CD4-positive, alpha-beta T cell treated with Interleukin-1 beta for 1 hour (primary cell): Measurements from ENCODE around the gene SLC22A16.
"Not testable (repeated sequence)": the region's sequence is repeated elsewhere in the genome, so short reads cannot be mapped to it uniquely, and the experiment has no call there.

ENCODE experiments used
- DNase-seq, 2 donors: peaks; one replicate each; pipeline ENCODE4 v3.0.0-alpha.2; 2020 to 2022

The SLC22A16 gene

DNA sequence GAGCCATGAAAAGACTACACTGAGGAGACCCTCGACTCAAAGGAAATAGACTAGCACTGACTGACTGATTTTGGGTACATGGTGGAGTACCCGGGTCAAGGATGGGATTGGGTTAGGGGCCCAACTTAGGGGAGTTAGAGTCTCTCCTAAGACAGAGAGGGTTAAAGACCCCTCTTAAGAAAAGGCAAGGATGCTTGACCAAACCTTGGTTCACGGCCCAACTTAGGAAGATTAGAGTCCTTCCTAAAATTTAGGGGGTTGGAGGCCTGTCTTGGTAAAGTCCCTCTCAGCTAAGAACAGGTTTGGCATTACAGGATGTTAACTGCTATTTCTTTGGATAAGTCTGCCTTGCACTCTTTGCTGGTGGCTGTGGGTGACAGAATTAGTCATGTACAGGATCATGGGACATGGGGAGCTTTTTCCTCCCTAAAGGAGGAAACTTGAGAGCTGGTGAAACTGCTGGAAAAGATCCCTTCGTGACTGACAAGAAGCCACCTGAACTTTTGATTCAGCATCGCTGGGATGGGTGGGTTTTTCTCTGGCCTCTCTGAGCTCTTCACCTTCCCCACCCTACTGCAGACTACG lies 12.3 kb upstream of the SLC22A16 start:
- no peak for DNase-seq

DNA sequence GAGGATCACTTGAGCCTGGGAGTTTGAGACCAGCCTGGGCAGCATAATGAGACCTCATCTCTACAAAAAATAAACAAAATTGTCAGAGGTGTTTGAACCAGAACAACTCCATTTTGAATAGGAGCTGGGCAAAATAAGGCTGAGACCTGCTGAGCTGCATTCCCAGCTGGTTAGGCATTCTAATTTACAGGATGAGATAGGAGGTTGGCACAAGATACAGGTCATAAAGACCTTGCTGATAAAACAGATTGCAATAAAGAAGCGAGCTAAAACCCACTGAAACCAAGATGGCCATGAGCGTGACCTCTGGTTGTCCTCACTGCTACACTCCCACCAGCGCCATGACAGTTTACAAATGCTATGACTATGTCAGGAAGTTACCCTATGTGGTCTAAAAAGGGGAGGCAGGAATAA lies 11.6 kb upstream of the SLC22A16 start:
- not testable (repeated sequence) for DNase-seq

DNA sequence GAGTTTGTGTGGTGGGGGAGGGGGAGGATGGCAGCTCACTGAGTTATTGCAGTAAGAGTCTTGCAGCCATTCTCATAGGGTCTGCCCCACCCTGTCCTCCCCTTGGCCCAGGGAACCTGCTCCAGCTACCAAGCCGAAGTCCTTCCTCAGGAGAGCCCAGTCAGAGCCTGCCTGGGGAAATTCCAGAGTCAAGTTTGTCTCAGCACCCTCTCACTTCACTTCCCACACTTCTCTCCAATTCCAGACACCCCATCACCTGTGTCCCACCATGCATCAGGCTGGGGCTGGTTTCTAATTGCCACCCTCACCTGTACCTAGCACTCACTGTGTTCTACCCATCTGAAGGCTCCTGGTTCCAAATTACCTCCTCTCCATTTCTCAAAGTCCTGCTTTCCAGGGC lies 10.3 kb upstream of the SLC22A16 start:
- DNase-seq = no peak

DNA sequence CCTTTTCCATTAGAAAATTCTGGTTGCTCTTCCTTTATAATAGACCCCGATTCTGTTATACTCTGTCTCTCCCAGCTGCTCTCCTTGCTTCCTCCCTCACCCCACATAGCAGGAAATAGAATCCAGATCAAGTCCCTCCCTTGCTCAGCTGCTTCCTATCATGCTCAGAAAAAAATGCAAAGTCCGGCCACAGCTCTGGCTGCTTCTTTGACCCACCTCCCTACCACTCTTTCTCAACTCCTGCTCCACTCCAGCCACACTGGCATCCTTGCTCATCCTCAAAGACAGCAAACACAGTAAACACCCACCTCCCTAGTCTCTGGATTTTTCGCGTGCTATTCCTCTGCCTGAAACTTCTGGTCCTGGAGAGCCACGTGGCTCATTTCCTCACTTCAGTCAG lies 9.1 kb upstream of the SLC22A16 start:
- DNase-seq = no peak

DNA sequence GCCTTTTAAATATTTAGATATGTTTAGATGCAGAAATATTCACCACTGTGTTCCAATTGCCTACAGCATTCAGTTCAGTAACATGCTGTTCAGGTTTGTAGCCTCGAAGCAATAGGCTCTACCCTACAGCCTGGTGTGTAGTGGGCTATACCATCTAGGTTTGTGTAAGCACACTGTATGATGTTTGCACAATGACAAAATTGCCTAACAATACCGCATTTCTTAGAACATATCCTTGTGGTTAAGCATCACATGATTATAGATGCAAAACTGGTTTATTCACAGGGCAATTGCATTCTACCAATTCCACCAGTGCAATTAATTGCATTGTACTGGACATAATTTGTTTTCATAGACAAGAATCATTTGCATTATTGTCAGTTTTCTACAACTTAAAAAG lies 7.9 kb upstream of the SLC22A16 start:
- DNase-seq = no peak

DNA sequence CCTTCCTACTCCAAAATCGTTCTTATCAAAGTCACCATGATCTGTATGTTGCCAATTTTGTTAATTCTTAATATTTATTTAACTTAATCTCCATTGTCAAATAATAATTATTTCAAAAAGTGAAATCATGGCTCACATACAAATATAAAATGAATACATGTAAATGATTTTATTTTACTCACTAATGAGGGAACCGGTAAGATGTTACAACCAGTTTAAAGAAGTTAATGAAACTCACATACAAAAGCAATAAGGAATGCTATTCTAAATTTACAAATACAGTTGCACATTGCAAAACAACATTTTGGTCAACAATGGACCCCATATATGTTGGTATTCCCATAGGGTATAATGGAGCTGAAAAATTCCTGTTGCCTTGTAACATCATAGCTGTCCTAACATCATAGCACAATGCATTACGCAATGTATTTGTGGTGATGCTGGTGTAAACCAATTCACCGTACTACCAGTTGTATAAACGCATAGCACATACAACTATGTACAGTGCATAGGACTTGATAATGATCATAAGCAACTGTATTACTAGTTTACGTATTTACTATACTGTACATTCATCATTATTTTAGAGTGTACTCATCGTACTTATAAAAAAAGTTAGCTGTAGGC lies 6.5 kb upstream of the SLC22A16 start:
- no peak for DNase-seq

DNA sequence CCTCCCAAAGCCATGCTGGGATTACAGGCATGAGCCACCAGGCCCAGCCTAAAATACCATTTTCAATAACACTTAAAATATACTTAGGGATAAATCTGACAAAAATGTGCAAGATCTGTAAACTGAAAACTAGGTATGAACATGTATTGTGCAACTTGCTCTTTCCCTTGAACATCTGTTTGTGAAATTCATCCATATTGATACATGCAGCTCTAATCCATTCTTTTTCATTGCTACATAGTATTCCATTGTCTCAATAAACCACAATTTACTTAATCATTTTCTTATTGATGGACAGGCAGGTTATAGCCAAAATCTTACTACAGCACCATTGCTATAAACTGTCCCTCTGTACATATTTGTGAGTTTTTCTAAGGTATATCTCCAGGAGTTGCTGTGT lies 4.7 kb upstream of the SLC22A16 start:
- no peak for DNase-seq

DNA sequence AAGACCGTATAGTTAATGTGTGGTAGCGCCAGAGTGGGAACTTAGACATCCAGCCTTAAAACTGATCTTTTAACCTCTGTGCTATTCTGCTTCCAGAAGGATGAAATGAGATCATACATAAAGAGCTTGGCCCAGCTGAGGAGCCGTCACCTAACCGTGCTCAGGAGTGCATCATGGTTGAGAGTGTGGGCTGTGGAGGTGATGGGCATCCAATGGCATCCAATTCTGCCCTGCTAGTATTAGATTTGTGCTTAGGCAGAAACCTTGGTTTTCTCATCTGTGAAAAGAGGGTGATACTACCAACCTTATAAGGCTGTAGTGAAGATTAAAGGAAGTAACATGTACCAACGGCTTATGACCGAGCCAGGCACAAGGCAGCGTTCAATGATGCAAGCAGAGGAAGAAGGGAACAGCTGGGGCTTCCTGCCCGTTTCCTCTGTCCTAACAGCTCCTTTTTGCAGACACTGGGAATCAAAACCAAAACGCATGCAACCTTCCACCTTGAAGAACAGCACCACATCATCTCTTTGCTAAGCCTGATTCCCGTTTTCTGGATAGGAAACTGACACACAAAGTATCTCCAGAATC lies 1.3 kb downstream of the SLC22A16 start:
- DNase-seq = peak in 1 of 2 donors; percentile 34

DNA sequence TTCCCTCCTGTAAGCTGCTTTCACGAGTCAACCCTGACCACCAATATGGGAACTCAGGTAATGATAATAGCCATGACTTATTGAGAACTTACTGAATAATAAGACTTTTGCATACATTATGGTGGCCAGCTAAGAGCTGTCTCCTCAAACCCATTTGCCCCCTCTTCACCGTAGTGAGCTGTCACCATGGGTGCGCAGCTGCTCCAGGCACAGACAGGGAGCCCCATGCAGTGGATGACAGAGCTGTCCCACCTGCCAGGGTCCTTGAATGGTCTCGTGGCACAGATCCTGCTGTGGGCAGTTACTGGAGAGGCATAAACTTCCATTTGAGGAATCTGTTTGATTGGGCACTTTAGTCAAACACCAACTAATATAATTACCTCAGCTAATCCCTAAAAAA lies 1.9 kb downstream of the SLC22A16 start:
- DNase-seq = no peak

DNA sequence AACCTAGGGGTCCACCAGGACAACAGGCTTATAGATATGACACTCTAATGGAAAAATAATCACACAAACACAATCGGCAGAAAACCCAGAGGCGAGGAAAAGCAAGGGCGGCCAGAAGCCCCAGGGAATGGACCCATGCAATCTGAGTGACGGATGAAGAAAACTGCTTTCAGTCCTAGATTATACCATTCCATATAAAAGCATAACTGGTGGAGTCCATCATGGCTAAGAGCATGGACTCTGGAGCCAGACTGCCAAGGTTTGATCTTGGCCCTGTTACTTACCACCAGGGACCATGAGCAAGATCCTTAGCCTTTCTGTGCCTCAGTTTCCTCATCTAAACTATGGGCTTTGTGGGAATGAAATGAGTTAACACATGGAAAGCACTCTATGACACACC lies 3.7 kb downstream of the SLC22A16 start:
- no peak for DNase-seq

DNA sequence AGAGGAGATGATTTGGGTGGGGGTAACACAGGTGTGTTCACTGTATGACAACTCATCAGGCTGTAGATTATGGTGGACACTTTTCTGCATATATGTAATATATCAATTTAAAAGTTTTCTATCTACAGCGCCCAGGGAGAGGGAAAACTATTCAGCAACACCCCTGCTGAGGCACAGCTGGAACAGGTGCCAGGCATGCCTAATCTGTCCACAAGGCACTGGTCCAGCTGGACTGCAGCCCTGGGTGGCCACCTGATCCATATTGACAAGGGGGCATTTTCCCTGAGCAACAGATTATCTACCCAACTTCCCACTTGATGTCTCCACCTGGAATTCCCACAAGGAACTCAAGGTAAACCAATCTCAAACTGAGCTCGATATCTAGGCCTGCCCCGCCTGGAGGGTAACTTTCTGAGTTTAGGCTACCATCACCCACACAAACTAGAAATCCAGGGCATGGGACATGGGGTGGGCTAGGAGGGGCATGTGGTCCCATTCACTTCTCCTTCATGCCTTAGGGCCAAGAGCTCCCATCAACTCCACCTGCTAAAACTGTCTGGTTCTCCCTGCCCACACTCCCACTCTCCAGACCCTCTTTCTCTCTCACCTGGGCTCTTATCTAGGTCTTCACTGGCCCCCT lies 4.6 kb downstream of the SLC22A16 start:
- DNase-seq = no peak

DNA sequence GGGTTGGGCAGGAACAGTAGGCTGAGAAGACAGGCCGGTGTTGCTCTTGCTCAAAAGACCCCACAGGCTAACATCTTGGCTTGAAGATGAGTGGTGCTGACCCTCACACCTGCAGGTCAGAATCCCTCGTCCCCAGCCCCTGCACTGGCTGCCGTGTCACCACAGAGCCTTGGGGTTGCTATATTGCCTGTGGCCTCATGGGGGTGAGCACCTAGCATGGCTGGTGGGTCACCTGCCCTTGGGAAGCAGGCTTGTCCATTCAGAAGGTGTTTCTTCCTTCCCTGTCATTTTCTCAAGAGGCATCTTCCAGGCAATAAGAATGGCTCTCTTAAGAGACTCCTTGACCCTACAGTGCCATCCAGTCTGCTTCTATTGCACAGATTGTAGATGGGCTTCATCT lies 7.7 kb downstream of the SLC22A16 start:
- DNase-seq = no peak

DNA sequence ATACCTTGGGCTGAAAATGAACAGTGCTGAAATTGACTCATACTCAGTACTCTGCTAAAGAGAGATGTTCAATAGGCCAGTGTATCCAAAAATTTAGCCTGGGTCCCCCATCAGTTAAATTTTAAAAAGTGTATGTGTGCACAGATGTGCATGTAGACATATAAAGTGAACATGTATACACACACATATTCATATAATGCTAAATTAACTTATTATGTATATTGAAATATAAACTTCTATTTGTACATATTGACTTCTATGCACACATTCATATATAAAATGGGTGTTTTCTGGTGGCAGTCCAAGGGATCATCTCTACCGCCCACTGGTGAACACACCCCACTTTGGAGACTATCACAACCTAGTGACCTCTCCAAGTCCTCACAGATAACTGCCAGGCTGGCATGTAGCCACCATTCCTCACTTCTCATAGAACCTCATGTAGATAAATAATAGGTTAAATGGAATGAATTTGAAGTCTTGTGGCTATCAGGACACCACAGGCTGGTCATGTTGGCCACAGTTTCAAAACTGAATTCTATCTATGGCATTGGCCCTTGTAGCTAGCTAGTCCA lies 8.8 kb downstream of the SLC22A16 start:
- DNase-seq = no peak

DNA sequence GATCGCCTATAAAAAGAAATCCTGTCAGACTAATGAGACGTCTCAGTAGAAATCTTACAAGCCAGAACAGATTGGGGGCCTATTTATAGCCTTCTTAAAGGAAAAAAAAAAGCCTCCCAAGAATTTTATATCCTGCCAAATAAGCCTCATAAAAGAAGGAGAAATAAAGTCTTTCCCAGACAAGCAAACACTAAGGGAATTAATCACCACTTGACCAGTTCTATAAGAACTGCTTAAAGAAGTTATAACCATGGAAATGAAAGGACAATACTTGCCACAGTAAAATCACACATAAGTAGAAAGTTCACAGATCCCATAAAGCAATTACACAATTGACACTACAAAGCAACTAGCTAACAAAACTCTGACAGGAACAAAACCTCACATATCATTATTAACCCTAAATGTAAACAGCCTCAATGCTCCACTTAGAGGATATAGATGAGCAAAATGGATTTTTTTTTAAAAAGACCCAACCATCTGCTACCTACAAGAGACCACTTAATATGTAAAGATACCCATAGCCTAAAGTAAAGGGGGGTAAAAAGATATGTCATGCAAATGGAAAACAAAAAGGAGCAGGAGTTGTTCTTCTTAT lies 13.4 kb downstream of the SLC22A16 start:
- DNase-seq = no peak

DNA sequence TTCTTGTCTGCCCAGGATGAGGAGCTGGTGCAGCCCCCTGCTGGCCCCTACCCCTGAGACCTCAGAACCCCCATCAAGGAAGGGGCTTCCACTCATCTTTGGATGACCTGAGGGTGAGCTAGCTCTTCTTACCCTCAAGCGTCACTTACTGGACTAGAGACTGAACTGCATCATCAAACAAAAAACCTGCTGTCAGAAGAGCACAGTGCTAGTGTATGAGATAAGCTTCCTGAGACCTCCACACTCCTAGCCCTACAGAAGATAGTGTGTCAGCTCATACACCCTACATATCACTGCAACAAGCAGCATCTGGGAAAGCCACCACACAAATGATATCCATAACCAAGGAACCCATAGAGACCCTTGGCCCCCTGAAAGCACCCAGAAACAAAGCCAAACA lies 15.0 kb downstream of the SLC22A16 start:
- DNase-seq = no peak

DNA sequence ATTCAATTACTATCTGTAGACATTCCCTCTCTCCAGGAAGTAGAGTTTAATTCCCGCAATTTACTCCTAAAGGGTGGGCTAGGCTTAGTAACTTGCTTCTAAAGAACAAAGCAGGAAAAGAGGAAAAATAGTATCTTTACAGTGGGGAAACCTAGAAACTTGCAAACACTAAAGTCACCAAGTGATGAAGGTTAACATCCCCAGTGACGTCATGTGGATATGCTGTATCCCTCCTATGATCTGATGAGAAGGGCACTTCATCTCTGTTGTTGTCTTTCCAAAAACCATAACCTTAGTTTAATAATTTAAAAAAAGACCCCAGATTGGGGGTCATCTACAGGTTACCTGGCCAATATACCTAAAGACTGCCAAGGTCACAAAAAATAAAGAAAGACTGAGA lies 17.3 kb downstream of the SLC22A16 start:
- DNase-seq = no peak

DNA sequence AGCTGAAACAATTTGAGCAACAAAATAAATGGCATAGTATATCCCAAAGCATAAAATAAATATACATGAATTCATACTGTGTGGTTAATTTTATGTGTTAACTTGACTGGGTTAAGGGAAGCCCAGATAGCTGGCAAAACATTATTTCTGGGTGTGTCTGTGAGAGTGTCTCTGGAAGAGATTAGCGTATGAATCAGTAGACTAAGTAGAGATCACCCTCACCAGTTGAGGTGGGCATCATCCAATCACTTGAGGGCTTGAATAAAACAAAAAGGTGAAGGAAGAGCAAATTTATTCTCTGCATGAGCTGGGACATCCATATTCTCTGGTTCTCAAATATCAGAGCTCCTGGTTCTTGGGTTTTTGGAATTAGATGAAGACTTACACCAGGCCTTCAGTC lies 17.9 kb downstream of the SLC22A16 start:
- DNase-seq = no peak

DNA sequence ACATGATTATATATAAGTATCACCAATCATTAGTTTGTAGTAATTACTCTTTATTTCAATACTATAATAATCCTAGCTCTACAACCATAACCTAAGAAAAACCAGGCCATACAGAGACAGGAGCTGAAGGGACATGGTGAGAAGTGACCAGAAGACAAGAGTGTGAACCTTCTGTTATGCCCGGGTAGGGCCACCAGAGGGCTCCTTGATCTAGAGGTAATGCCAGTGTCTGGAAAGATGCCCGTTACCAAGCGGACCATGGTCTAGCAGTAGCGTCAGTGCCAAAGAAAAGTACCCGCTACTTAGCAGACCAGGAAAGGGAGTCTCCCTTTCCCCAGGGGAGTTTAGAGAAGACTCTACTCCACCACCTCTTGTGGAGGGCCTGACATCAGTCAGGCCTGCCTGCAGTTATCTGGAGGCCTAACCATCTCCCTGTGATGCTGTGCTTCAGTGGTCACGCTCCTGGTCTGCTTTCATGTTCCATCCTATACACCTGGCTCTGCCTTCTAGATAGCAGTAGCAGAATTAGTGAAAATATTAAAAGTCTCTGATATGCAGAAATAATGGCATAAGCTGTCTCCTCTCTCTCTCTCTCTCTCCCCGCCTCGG lies 18.7 kb downstream of the SLC22A16 start:
- peak in 1 of 2 donors; percentile 12 for DNase-seq

DNA sequence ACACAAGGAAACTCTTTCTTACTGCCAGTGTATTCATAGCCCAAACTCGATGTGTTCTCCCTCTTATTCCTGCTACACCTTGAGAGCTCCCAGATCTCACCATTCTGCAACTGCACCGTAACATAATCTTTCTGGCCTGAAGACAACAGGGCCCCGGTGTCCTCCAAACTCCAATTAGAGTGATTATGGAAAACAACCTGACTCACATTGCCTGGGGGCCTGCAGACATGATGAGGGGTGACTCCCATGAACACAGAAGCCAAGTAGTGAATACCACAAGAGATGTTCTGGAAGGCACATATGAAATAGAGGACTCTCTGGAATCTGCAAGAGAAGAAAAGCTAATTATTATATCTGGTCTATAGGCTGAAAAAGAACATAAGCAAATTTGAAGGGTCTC lies 19.7 kb downstream of the SLC22A16 start:
- DNase-seq = no peak

DNA sequence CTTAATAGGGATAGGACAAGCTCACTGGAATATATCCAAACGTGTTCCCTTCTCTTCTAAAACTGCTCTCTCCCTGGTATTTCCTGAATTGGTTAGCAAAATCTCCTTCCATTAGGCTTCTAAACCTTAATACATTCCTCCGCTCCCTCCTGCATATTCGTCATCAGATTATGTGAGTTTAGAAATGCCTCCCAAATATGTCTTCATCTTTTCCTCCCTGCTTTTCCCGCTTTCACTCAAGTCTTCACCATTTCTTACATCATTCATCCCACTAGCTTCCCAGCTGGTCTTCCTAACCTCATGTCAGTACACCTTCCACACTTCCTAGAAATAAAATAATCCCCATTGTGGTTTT lies 26.9 kb downstream of the SLC22A16 start:
- no peak for DNase-seq

DNA sequence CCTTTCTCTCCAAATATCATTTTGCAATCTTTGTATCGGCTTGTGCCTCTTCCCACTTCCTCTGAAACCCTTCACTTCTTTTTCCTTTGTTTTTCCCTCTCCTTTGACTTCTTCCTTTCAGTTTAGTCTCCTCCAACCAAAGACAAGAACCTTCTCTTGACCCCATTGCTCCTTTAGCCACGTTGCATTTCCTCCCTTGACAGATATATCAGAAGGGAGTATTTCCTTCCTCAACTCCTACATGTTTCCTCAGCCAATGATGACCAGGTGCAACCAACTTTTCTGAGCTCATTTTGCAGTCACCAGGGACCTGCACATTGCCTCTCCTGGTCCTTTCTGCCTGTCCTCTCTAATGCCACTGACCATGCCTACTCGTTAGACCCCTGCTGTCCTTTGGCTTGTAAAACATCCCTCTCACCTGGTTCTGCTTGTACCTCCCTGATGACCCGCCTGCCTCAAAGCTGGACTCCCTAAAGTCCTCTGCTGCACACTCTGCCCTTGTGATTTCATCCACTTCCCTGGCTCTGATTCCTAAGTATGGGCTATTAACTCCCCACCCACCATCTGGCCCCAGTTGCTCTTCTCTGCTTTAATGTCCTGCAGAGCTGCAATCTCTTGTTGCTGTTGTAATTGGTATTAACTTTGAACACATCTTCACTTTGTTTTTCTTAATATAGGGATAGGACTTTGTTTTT lies 27.4 kb downstream of the SLC22A16 start:
- DNase-seq = no peak

DNA sequence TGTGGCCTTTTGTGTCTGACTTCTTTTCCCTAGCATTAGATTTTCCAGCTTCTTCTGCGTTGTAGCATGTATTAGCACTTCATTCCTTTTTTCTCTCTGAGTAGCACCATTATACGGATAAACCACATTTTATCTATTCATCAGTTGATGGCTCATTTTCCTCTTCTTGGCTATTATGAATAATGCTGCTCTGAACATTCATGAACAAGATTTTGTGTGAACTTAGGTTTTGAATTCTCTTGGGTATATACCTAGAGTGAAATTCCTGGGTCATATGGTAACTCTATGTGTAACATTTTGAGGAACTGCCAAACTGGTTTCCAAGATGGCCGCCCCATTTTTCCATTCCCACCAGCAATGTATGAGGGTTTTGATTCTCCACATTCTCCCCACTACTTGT lies 28.7 kb downstream of the SLC22A16 start:
- no peak for DNase-seq

DNA sequence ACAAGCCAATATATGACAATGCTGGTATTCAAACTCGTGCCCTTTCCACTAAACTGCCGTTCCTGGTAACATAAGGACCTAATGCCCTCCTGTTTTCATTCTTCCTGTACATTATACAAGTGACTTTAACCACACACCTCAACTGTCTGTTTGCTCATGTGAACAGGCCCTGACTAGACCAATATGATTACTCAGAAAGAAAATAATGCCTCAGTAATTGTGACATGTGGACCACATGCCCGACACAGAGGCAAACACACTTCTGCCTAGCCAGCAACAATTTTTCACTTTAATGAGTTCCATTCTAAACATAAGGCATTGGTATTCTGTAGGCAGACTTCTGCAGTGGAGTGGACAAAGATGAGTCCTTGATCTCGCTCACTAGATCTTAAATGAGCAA lies 30.0 kb downstream of the SLC22A16 start:
- no peak for DNase-seq
